Stimulated activated CD4-positive, alpha-beta T cell treated with anti-CD3 and anti-CD28 coated beads, Interleukin-1b, Interleukin-23, amount 100 ng/mL, for 48 hours (primary cell): ENCODE results near the gene CEACAM21.
A peak's percentile ranks its signal among the peaks of the same experiment; 100 is the strongest.

Experiments used
- DNase-seq: peaks from one replicate; pipeline ENCODE4 v3.0.0-alpha.2; 2020

Gene CEACAM21

DNA sequence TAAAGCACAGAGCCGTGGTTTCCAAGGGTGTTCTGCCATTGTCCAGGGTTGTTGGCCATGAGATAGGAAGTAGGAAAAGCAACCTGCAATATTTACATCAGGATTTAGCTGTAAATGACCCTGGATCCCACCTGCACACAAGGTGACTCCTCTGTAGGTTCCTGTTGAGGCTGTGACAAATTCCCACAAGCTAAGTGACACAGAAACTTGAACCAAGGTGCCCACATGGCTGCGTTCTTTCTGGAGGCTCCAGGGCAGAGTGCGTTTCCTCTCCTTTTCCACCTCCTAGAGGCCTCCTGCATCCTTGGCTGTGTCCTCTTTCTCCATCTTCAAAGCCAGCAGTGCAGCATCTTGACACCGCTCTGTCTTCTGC, 11.9 kb downstream of the CEACAM21 start:
- no peak for DNase-seq

- no peak for DNase-seq
Observed at GRCh38 chr19:41588497-41589209, 12.7 kb downstream of the CEACAM21 start.

GRCh38 chr19:41589371-41589770, 13.4 kb downstream of the CEACAM21 start:
- DNase-seq, result no peak

DNA sequence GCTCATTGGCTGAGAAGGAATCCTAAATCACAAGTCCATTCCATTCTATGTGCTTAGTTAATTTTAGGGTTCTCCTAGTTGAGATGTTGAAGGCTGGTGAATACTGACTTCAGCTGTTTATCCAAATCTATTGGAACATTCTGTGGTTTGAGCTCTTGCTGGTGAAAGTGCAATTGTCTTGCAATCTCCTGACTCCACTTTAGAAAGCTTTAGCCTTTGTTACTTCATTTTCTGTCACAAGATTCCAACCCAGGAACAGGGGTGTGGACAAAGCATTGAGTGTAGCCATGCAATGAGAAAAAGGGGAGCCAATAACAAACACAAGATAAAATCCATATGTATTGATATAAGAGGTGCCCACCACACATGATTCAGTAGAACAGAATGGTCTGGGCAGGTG, 15.0 kb downstream of the CEACAM21 start:
- no peak for DNase-seq

GRCh38 chr19:41591951-41592562, 16.1 kb downstream of the CEACAM21 start:
- no peak for DNase-seq

- DNase-seq, result peak; percentile 67
Observed at GRCh38 chr19:41595258-41595889, 19.4 kb downstream of the CEACAM21 start.

- no peak for DNase-seq
Observed at GRCh38 chr19:41595890-41596280, 19.9 kb downstream of the CEACAM21 start.

DNA sequence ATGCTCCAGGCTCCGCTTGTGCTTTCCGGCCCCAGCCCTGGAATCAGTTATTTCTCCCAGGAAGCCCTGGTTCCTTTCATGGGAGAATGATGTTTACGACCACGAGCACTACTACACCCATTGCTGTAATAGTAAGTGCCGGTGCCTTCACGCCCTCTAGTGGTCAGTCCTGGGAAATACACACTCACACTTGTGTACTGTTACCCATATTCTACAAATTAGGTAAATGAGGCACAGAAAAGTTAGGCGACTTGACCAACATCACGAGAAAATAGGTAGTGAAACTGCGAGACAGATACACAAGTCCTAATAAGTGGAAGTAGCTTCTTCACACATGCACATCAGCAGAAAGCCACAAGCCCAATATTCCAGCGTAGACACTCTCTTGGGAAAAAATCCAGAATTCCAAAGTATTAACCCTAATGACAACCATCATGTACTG, 21.7 kb downstream of the CEACAM21 start:
- peak; percentile 77 for DNase-seq

- no peak for DNase-seq
Observed at GRCh38 chr19:41599175-41599966, 23.4 kb downstream of the CEACAM21 start.

DNA sequence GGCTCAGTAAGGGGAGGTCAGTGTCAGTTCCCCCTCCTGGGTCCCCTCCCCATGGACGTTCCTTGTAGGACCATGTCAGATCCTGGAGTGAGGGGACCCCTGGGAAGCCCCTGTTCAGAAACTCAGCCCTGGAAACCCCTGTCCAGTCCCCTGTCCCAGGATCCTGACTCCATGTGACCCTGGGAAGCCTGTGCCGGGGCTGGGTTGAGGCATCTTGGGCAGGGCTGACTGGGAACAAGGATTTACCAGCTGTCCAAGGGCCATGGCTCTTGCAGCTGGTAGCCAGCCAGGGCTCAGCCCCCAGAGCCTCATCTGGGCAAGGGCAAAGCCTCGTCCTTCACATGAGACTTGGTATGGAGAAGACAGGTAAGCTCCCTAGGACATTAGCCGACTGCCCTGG, 25.8 kb downstream of the CEACAM21 start:
- DNase-seq, result no peak

DNA sequence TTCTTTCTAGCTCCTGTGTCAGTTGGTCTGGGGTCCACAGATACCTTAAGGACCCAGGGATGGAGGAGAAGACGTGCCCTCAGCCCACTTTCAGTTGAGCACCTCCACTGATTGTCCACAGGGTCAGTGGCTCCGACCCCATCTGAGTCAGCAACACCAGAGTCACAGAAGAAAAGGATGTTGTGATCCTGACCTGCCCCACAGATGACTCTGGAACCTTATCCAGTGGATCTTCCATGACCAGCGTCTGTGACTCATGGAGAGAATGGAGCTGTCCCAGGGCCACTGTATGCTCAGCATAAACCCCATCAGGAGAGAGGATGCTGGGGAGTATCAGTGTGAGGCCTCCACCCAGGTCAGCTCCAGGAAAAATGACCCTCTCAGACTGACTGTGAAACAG, 28.9 kb downstream of the CEACAM21 start:
- DNase-seq, result no peak

- DNase-seq, result no peak
Observed at GRCh38 chr19:41606215-41606837, 30.4 kb downstream of the CEACAM21 start.

GRCh38 chr19:41607668-41608067, 31.7 kb downstream of the CEACAM21 start:
- DNase-seq, result no peak

DNA sequence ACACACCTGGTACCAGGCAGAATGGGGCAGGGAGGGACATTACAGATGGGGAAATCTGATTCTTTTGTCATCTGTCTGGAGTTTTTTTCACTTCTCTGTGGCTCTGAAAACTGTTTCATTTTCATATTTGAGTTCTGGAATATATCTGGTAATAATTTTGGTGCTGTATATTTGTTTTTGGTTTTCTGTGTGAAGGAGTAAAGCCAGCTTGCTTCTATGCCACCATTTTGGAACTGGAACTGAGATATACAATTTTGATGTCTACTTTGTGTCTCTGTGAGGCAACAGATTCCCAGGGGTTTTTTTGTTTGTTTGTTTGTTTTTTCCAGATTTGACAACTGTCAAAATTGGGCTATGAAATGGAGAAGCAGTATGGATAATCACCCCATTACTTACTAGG, 34.8 kb downstream of the CEACAM21 start:
- no peak for DNase-seq

DNA sequence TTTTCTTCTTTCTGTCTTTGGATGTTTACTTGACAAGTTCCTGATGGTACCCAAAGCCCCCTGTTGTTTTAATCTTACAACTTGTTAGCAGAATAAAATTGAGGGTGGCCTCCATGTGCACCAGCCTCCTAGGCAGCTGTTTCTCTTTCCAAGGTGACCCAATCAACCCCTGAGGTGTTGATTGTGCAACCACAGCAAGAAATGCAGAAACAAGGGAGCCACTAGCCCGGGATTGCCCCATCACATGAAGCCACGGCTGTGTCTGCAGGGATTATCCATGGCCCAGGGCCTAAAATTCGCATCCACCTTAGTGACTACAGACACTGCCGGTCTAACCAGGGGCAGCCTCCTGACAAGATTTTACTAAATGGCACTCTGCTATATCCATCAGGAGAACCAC, 36.5 kb downstream of the CEACAM21 start:
- DNase-seq, result no peak

DNA sequence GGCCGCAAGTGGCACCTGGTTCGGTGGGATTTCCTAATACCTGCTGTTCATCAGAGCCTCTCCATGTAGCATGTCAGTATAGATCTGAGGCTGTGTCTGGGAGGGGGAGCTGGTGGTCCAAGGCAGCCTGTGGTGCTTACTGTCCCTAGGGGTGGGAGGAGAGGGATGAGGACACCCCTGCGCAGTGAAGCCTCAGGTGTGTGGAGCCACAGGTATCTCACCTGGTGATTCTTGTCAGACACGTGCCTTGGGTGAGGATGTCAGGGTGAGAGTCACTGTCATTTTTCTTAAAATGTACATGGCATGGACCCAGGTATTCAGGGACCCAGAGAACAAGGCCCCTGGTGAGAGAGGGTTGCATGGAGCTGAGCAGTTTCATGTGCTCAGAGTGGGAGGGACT, 39.2 kb downstream of the CEACAM21 start:
- no peak for DNase-seq

GRCh38 chr19:41616792-41617621, 41.0 kb downstream of the CEACAM21 start:
- DNase-seq, result no peak

- no peak for DNase-seq
Observed at GRCh38 chr19:41617941-41618730, 42.2 kb downstream of the CEACAM21 start.

DNA sequence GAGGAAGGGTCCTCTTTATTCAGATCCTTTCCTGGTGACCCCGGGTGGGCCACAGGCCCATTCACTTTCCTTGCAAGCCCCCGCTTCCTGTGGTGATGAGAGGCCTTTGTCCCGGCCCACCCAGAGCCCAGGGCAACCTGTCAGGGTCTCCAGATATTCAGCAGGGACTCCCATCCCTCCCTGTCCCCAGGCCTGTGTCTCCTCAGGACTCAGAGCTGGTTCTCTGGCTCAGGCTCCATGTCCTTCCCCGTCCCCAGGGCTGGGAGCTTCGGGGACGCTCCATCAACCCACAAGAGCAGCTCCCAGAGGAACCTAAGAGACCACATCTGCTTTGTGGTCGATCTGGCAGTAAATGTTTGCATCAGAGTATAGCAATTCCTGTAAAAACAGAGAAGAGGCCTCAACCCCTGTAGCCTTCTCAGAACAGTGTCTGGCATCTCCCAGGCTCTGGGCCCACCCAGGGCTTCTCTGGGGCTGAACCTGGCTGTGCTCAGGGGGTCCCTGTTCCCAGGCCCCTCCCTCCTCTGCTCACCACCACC, 43.1 kb downstream of the CEACAM21 start:
- DNase-seq, result no peak

- no peak for DNase-seq
Observed at GRCh38 chr19:41620171-41620570, 44.2 kb downstream of the CEACAM21 start.

- DNase-seq, result no peak
Observed at GRCh38 chr19:41621226-41621625, 45.3 kb downstream of the CEACAM21 start.
